Measurements from ENCODE around the gene PLPP7. TPM values are rescaled to one million over a fixed set of nuclear protein-coding genes. Genes with fewer than 3 reads are reported as not detected.
A peak's percentile ranks its signal among the peaks of the same experiment; 100 is the strongest.
"Not testable (repeated sequence)": the region's sequence is repeated elsewhere in the genome, so short reads cannot be mapped to it uniquely, and the experiment has no call there.

Gene PLPP7
- total RNA-seq, 1 donor from 2014 or later: 34.4 TPM

DNA sequence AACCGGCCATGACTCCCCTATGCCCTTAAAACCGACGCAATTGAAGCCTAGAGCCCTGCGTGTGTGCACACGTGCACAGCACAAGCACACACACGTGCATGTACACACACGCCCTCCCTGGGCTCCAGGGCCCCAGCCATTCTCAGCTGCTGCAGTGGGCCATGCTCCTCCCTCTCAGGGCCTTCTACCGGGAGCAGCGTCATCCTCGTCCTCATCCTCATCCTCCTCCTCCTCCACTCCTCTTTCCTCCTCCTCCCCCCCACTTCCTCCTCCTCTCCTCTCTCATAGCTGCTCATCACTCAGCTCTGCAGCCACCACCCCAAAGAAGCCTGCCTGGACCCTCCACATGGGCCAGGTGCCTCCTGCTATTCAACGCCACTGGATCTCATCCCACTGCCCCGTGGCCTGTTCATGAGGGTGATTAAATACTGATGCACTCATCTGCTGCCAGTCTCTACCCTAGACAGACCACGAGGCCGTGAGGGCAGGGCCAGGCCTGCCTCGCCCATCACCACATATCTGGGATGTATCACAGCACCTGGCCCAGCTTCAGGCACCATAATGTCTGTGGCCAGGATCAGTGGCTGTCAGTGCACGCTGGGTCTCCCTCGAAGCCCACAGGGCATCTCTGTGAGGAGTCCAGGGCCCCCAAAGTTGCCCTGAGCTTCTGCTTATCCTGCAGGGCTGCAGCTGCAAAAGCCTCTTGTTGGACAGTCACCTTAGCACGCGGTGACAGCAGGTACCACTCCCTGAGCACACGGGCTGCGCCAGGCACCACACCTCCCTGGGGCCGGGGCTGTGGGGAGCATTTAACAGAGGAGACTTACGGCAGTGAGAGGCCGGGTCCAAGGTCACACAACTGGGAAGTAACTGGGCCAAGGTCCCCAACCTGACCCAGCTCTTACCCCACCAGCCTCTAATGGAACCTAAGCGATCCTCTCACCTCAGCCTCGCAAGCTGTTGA is 23.0 kb upstream of the PLPP7 start:
- H3K9me3 ChIP-seq (ENCODE audit: control insufficient read depth in 3 of 3, low read length in 3 of 3): no peaks in the 10 kb centered on the region
- H3K4me3 ChIP-seq (ENCODE audit: low read length in 3 of 3): no peak overlapping the region
- peak overlapping the region; percentile 47 for H3K27ac ChIP-seq (ENCODE audit: low read depth, low read length)
- no peaks in the 10 kb centered on the region for H3K27me3 ChIP-seq (ENCODE audit: control insufficient read depth in 3 of 3, insufficient read depth in 3 of 3, low read length in 3 of 3)
- peak overlapping the region; percentile 23 to 60 (median 33) for H3K9ac ChIP-seq (ENCODE audit: low read depth in 1 of 3, low read length in 3 of 3)
- H3K4me1 ChIP-seq (ENCODE audit: control insufficient read depth in 3 of 3, insufficient read depth in 3 of 3, low read length in 3 of 3): peaks cover 51 to 64% (median 57%) of the 10 kb centered on the region in 3 donors
- H3K36me3 ChIP-seq (ENCODE audit: control insufficient read depth in 3 of 3, insufficient read depth in 3 of 3, low read length in 3 of 3): peaks cover 0 to 5% (median 3%) of the 10 kb centered on the region in 3 donors

DNA sequence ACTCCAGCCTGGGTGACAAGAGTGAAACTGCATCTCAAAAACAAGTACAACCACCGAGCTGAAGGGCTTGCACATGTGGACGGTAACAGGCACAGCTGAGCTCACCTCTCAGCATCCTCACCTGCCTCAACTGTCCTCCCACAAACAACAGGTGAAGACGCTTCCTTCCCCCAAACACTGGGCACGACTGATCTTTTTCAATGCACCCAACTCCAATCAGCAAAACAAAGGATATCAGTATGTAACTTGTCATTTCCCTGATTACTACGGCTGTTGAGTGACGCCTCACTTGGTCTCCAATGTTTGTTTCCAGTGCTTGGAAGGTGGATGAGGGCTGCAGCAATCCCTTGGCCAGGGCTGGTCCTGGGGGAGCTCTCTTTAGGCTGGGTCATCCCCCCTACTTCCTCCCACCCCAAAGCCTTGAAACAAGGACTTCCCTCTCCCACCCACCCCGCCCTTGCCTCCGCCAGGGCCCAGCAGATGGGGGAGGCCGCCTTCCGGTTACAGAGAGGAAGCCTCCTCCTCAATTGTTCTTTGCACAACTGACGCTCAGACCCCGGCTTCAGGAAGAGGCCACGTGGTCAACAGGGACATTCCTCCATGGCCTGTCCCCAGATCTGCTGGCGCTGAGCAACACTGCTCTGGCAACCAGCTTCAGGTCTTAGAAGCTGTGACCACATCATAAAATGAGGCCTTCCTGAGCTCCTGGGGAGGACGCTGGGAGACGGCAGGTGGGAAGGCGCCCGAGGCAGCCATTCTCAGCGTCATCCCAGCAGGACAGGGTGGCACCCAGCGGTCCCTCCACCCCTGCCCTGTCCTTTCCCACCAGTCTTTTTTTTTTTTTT is 19.1 kb upstream of the PLPP7 start:
- Histone ChIP-seq H3K9me3 (ENCODE audit: control insufficient read depth in 3 of 3, low read length in 3 of 3) (no peaks in the 10 kb centered on the region), H3K27me3 (ENCODE audit: control insufficient read depth in 3 of 3, insufficient read depth in 3 of 3, low read length in 3 of 3) (no peaks in the 10 kb centered on the region), H3K27ac (ENCODE audit: low read depth, low read length) (peak overlapping the region; percentile 70), H3K9ac (ENCODE audit: low read depth in 1 of 3, low read length in 3 of 3) (peak overlapping the region in 2 of 3 donors; percentile 24 to 45), H3K36me3 (ENCODE audit: control insufficient read depth in 3 of 3, insufficient read depth in 3 of 3, low read length in 3 of 3) (peaks cover 0 to 1% (median 0%) of the 10 kb centered on the region in 3 donors), H3K4me1 (ENCODE audit: control insufficient read depth in 3 of 3, insufficient read depth in 3 of 3, low read length in 3 of 3) (peaks cover 77 to 87% (median 82%) of the 10 kb centered on the region in 3 donors), H3K4me3 (ENCODE audit: low read length in 3 of 3) (peak overlapping the region in 2 of 3 donors; percentile 48 to 54)

DNA sequence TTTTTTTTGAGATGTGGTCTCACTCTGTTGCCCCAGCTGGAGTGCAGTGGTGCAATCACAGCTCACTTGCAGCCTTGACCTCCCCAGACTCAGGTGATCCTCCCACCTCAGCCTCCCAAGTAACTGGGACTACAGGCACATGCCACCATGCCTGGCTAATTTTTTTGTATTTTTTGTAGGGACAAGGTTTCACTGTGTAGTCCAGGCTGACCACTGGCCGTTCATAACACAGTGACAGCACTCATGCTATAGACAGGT is 18.6 kb upstream of the PLPP7 start:
- Histone ChIP-seq H3K4me3 (ENCODE audit: low read length in 3 of 3) (peak overlapping the region in 1 of 3 donors; percentile 32), H3K4me1 (ENCODE audit: control insufficient read depth in 3 of 3, insufficient read depth in 3 of 3, low read length in 3 of 3) (peaks cover 78 to 87% (median 82%) of the 10 kb centered on the region in 3 donors), H3K27ac (ENCODE audit: low read depth, low read length) (peak overlapping the region; percentile 70)
- not testable (repeated sequence) for H3K36me3 ChIP-seq (ENCODE audit: control insufficient read depth in 3 of 3, insufficient read depth in 3 of 3, low read length in 3 of 3); H3K9ac ChIP-seq (ENCODE audit: low read depth in 1 of 3, low read length in 3 of 3); H3K27me3 ChIP-seq (ENCODE audit: control insufficient read depth in 3 of 3, insufficient read depth in 3 of 3, low read length in 3 of 3); H3K9me3 ChIP-seq (ENCODE audit: control insufficient read depth in 3 of 3, low read length in 3 of 3)

DNA sequence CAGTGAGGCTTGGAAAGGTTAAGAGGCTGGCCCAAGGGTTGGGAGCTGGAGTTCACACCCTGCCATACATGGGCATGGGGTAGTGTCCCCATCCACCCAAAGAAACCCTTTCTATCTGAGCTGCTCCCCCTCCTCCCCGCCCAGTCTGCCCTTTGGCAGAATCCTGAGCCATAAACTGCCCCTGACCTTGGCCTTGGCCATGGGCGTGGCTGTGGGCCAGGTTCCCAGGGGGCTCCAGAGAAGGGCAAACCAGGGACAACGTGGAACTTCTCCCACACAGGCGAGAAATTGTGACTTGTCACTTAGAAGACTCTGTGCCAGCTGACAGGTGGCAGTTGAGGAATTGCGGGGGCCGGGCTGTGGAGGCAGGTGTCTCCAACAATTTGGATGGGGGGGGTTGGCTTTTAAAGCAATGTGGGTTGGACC is 18.0 kb upstream of the PLPP7 start:
- Histone ChIP-seq H3K4me1 (ENCODE audit: control insufficient read depth in 3 of 3, insufficient read depth in 3 of 3, low read length in 3 of 3) (peaks cover 75 to 84% (median 81%) of the 10 kb centered on the region in 3 donors), H3K27me3 (ENCODE audit: control insufficient read depth in 3 of 3, insufficient read depth in 3 of 3, low read length in 3 of 3) (no peaks in the 10 kb centered on the region), H3K4me3 (ENCODE audit: low read length in 3 of 3) (peak overlapping the region in 2 of 3 donors; percentile 32 to 33), H3K9ac (ENCODE audit: low read depth in 1 of 3, low read length in 3 of 3) (peak overlapping the region in 1 of 3 donors; percentile 51), H3K27ac (ENCODE audit: low read depth, low read length) (peak overlapping the region; percentile 70), H3K9me3 (ENCODE audit: control insufficient read depth in 3 of 3, low read length in 3 of 3) (no peaks in the 10 kb centered on the region), H3K36me3 (ENCODE audit: control insufficient read depth in 3 of 3, insufficient read depth in 3 of 3, low read length in 3 of 3) (peaks cover 0 to 2% (median 0%) of the 10 kb centered on the region in 3 donors)

- Histone ChIP-seq H3K27ac (ENCODE audit: low read depth, low read length) (peak overlapping the region; percentile 70), H3K27me3 (ENCODE audit: control insufficient read depth in 3 of 3, insufficient read depth in 3 of 3, low read length in 3 of 3) (no peaks in the 10 kb centered on the region), H3K9ac (ENCODE audit: low read depth in 1 of 3, low read length in 3 of 3) (peak overlapping the region in 2 of 3 donors; percentile 60 to 88), H3K4me3 (ENCODE audit: low read length in 3 of 3) (peak overlapping the region in 2 of 3 donors; percentile 41 to 49), H3K4me1 (ENCODE audit: control insufficient read depth in 3 of 3, insufficient read depth in 3 of 3, low read length in 3 of 3) (peaks cover 68 to 77% (median 74%) of the 10 kb centered on the region in 3 donors), H3K9me3 (ENCODE audit: control insufficient read depth in 3 of 3, low read length in 3 of 3) (no peaks in the 10 kb centered on the region), H3K36me3 (ENCODE audit: control insufficient read depth in 3 of 3, insufficient read depth in 3 of 3, low read length in 3 of 3) (peaks cover 0 to 2% (median 0%) of the 10 kb centered on the region in 3 donors)
Measured at GRCh38 chr9:131272212-131272611, 17.3 kb upstream of the PLPP7 start.

- peaks cover 68 to 75% (median 74%) of the 10 kb centered on the region in 3 donors for H3K4me1 ChIP-seq (ENCODE audit: control insufficient read depth in 3 of 3, insufficient read depth in 3 of 3, low read length in 3 of 3)
- H3K27me3 ChIP-seq (ENCODE audit: control insufficient read depth in 3 of 3, insufficient read depth in 3 of 3, low read length in 3 of 3): no peaks in the 10 kb centered on the region
- H3K27ac ChIP-seq (ENCODE audit: low read depth, low read length): peak overlapping the region; percentile 98
- H3K36me3 ChIP-seq (ENCODE audit: control insufficient read depth in 3 of 3, insufficient read depth in 3 of 3, low read length in 3 of 3): peaks cover 0 to 2% (median 0%) of the 10 kb centered on the region in 3 donors
- peak overlapping the region; percentile 72 to 82 (median 73) for H3K4me3 ChIP-seq (ENCODE audit: low read length in 3 of 3)
- H3K9me3 ChIP-seq (ENCODE audit: control insufficient read depth in 3 of 3, low read length in 3 of 3): no peaks in the 10 kb centered on the region
- peak overlapping the region; percentile 88 to 98 (median 95) for H3K9ac ChIP-seq (ENCODE audit: low read depth in 1 of 3, low read length in 3 of 3)
Measured at GRCh38 chr9:131273146-131273855, 16.2 kb upstream of the PLPP7 start.

- Histone ChIP-seq H3K4me3 (ENCODE audit: low read length in 3 of 3) (peak overlapping the region; percentile 72 to 82 (median 73)), H3K27ac (ENCODE audit: low read depth, low read length) (peak overlapping the region; percentile 98), H3K36me3 (ENCODE audit: control insufficient read depth in 3 of 3, insufficient read depth in 3 of 3, low read length in 3 of 3) (peaks cover 0 to 2% (median 0%) of the 10 kb centered on the region in 3 donors), H3K9ac (ENCODE audit: low read depth in 1 of 3, low read length in 3 of 3) (peak overlapping the region; percentile 88 to 98 (median 95)), H3K4me1 (ENCODE audit: control insufficient read depth in 3 of 3, insufficient read depth in 3 of 3, low read length in 3 of 3) (peaks cover 75 to 77% (median 76%) of the 10 kb centered on the region in 3 donors), H3K27me3 (ENCODE audit: control insufficient read depth in 3 of 3, insufficient read depth in 3 of 3, low read length in 3 of 3) (no peaks in the 10 kb centered on the region), H3K9me3 (ENCODE audit: control insufficient read depth in 3 of 3, low read length in 3 of 3) (no peaks in the 10 kb centered on the region)
Measured at GRCh38 chr9:131273856-131274673, 15.5 kb upstream of the PLPP7 start.

DNA sequence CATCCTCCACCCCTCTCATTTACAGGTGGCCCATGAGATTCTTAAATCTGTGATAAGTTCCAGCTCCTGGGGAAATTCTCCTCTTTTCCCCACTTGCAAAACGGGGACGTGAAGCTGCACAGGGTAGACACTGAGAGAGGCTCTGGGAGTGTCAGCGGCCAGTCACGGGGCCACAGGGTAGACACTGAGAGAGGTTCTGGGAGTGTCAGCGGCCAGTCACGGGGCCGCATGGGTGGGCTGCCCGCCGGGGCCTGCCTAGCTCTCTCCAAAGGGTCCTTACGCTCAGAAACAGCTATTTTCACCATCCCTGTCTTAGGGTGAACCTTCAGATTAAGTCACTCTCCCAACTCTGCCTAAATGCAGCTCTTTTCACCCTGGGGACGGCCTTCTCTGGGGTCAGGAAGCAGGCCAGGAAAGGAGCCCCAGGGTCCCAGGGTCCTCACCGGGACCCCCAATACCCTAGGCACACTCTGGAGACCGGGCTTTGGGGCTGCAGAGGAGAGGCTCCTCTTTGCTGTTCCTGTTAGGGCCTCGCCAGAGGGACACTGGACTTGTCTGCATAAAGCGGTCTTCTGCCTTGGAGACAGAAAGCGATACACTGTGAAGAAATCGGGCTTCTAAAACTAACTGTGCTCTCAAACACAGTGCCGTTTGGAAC is 14.7 kb upstream of the PLPP7 start:
- Histone ChIP-seq H3K36me3 (ENCODE audit: control insufficient read depth in 3 of 3, insufficient read depth in 3 of 3, low read length in 3 of 3) (peaks cover 0 to 2% (median 0%) of the 10 kb centered on the region in 3 donors), H3K4me1 (ENCODE audit: control insufficient read depth in 3 of 3, insufficient read depth in 3 of 3, low read length in 3 of 3) (peaks cover 69 to 77% (median 73%) of the 10 kb centered on the region in 3 donors), H3K27me3 (ENCODE audit: control insufficient read depth in 3 of 3, insufficient read depth in 3 of 3, low read length in 3 of 3) (no peaks in the 10 kb centered on the region), H3K9ac (ENCODE audit: low read depth in 1 of 3, low read length in 3 of 3) (peak overlapping the region; percentile 88 to 98 (median 95)), H3K27ac (ENCODE audit: low read depth, low read length) (peak overlapping the region; percentile 98), H3K9me3 (ENCODE audit: control insufficient read depth in 3 of 3, low read length in 3 of 3) (no peaks in the 10 kb centered on the region), H3K4me3 (ENCODE audit: low read length in 3 of 3) (peak overlapping the region; percentile 72 to 82 (median 73))
